Right renal pelvis (tissue), 4 donors: ENCODE measurements around the gene SFRP4. TPM values are rescaled to one million over a fixed set of nuclear protein-coding genes. Genes with fewer than 3 reads are reported as not detected.

ENCODE experiments used
- DNase-seq, 4 donors: peaks; one replicate each; pipeline ENCODE4 v3.0.0-alpha.2; 2013; ENCODE audit warnings: low read depth in 4 of 4, low spot score in 3 of 4, missing footprints in 1 of 4
- polyA plus RNA-seq, 4 donors: library from polyadenylated mRNA; unstranded; fragments of 120-200 nt; gene quantifications; one replicate each; pipeline ENCODE4 v1.2.1, GENCODE V29; 2013; ENCODE audit not compliant: insufficient read length in 4 of 4

The SFRP4 gene
- polyA plus RNA-seq, 4 donors: 1.9 to 4.2 (median 2.4) TPM

- DNase-seq: no peak
Measured at GRCh38 chr7:37927773-37928444, 11.3 kb upstream of the SFRP4 start.

- no peak for DNase-seq
Measured at GRCh38 chr7:37925620-37926019, 9.0 kb upstream of the SFRP4 start.

GRCh38 chr7:37924491-37925041 lies 7.9 kb upstream of the SFRP4 start:
- no peak for DNase-seq

- DNase-seq: no peak
Measured at GRCh38 chr7:37923996-37924395, 7.4 kb upstream of the SFRP4 start.

GRCh38 chr7:37921876-37922275 lies 5.3 kb upstream of the SFRP4 start:
- DNase-seq: no peak

- DNase-seq: no peak
Measured at GRCh38 chr7:37920849-37921805, 4.5 kb upstream of the SFRP4 start.

- DNase-seq: peak in 1 of 4 donors; percentile 51
Measured at GRCh38 chr7:37920305-37920848, 3.8 kb upstream of the SFRP4 start, which contains the start of gene EPDR1. TSS of gene EPDR1 (plus strand) at chr7:37920640. CDS start at chr7:37920940, 300 bp downstream.

GRCh38 chr7:37918526-37918925 lies 1.9 kb upstream of the SFRP4 start:
- no peak for DNase-seq

- no peak for DNase-seq
Measured at GRCh38 chr7:37916017-37916672, 472 bp downstream of the SFRP4 start.

GRCh38 chr7:37915438-37915837 lies 1.2 kb downstream of the SFRP4 start:
- no peak for DNase-seq

GRCh38 chr7:37912756-37913155 lies 3.9 kb downstream of the SFRP4 start:
- no peak for DNase-seq

- DNase-seq: no peak
Measured at GRCh38 chr7:37908221-37908788, 8.3 kb downstream of the SFRP4 start.

- DNase-seq: no peak
Measured at GRCh38 chr7:37901890-37902524, 14.6 kb downstream of the SFRP4 start.

GRCh38 chr7:37901236-37901827 lies 15.3 kb downstream of the SFRP4 start:
- peak in 1 of 4 donors; percentile 29 for DNase-seq

- DNase-seq: no peak
Measured at GRCh38 chr7:37899712-37900247, 16.8 kb downstream of the SFRP4 start.

- DNase-seq: no peak
Measured at GRCh38 chr7:37894671-37895070, 21.9 kb downstream of the SFRP4 start.

- no peak for DNase-seq
Measured at GRCh38 chr7:37893359-37893758, 23.3 kb downstream of the SFRP4 start.

GRCh38 chr7:37882086-37882485 lies 34.5 kb downstream of the SFRP4 start:
- DNase-seq: no peak
